ENCODE measurements around the gene EN1. TPM values are rescaled to one million over a fixed set of nuclear protein-coding genes. Genes with fewer than 3 reads are reported as not detected.

EN1 gene
- total RNA-seq, 1 donor from 2014 or later, result not detected

GRCh38 chr2:118856330-118856977 is 9.0 kb upstream of the EN1 start:
- no peak for DNase-seq (ENCODE audit: low read depth in 2 of 2)

DNA sequence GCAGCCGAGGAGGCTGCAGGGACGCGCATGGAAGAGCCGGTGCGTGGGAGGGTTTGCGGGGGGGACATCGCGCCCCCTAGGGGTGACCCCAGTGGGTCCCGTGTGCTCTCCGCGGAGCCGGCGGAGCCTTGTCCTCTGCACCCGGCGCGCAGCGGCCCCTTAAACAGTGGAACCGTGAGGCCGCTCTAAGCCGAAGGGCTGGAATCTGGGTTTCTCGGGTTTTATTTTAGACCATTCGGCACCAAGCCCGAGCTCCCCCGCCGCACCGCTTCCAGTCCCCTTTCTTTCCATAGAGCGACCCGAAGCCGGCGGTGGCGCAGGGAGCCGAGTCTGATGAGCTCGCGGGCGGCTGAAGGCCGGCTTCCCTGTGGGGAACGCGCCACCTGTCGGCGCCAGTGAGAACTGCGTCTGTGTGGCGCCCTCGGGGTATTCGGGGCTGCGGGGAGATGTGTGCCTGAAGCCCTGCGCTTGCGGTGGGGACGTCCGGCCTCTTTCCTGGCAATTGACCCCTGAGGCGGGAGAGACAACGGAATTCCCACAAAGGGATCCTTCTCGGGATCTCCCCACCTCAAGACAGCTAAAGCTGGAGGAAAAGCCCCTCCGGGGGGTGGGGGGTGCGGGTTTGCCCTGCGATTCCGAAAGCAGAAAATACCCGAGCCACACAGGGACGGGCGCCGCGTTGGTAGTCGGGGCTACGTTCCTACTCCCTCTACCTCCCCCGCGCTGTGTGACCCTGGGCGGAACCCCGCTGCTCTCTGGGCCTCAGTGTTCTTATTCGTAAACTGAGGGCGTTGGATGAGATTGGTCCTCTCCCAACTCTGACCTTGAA is 8.2 kb upstream of the EN1 start:
- peak; percentile 36 to 71 for DNase-seq (ENCODE audit: low read depth in 2 of 2)

- no peak for DNase-seq (ENCODE audit: low read depth in 2 of 2)
These were observed 7.3 kb upstream of the EN1 start for GRCh38 chr2:118854507-118855345.

DNA sequence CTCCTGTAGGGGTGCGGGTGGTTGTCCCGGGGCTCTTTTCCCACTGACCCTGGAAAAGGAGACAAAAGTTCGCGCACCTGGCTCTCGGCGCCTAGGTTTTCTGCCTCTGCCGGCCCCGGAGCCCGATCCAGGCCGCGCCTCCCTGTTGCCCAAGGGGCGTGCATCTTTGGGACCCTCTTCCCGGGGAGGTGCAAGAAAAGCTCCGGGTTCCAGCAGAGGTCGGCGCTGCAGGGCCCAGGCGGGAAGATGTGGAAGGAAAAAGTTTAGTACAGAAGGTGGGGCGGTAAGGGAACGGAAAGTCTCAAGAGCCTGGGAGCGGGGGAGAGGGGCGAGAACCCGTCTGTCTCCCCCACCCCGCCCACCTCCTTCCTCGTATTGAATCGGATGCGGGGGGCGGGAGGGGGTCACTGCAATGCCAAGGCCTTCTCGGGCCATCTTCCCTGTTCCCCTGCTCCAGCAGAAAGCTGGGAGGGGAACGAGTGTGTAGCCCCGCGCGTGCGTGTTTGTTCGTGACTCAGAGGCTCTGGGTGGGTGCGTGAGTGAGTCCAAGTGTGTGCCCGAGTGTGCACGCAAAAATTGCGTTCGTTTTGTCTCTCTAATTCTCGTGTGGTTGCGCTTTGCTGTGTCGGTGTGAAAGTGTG is 6.3 kb upstream of the EN1 start:
- DNase-seq (ENCODE audit: low read depth in 2 of 2), result no peak

- DNase-seq (ENCODE audit: low read depth in 2 of 2), result no peak
These were observed 5.7 kb upstream of the EN1 start for GRCh38 chr2:118853129-118853640.

GRCh38 chr2:118852605-118853128 is 5.2 kb upstream of the EN1 start:
- no peak for DNase-seq (ENCODE audit: low read depth in 2 of 2)

GRCh38 chr2:118851650-118852049 is 4.2 kb upstream of the EN1 start:
- no peak for DNase-seq (ENCODE audit: low read depth in 2 of 2)

GRCh38 chr2:118850901-118851415 is 3.5 kb upstream of the EN1 start:
- DNase-seq (ENCODE audit: low read depth in 2 of 2), result no peak

DNA sequence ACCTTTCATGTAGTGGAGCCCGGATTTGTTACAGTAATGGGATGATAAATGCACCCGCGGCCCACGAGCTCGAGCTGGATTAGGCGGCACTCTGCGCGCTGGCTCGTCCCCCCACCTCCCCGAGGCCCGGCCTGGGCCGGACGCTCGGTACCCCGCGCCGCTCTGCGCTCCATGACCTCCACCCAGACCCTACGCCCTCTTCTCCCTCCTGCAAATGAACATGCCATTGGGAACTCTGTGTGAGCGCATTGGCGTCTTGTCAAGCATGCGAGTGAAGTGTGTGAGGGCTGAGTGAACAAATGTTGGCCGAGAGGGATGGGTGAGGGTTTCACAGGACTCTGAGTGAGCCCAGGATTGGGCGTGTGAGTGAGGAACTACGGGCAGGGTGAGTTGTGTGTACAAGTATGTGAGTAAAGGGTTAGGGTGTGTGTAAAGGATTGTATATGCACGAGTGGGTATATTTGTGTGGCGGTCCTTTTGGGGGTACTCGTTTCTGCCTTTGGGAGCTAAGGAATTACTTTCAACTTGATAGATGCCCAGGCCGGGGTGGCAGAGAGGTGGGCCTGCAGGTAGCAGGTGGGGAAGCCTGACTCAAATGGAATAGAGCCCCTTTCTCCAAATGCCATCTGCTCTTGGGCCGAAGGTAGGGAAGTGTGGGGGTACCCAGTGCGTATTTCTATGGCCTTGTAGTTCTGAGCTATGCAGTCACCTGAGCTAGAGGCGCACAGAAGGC is 2.9 kb upstream of the EN1 start:
- DNase-seq (ENCODE audit: low read depth in 2 of 2), result no peak

DNA sequence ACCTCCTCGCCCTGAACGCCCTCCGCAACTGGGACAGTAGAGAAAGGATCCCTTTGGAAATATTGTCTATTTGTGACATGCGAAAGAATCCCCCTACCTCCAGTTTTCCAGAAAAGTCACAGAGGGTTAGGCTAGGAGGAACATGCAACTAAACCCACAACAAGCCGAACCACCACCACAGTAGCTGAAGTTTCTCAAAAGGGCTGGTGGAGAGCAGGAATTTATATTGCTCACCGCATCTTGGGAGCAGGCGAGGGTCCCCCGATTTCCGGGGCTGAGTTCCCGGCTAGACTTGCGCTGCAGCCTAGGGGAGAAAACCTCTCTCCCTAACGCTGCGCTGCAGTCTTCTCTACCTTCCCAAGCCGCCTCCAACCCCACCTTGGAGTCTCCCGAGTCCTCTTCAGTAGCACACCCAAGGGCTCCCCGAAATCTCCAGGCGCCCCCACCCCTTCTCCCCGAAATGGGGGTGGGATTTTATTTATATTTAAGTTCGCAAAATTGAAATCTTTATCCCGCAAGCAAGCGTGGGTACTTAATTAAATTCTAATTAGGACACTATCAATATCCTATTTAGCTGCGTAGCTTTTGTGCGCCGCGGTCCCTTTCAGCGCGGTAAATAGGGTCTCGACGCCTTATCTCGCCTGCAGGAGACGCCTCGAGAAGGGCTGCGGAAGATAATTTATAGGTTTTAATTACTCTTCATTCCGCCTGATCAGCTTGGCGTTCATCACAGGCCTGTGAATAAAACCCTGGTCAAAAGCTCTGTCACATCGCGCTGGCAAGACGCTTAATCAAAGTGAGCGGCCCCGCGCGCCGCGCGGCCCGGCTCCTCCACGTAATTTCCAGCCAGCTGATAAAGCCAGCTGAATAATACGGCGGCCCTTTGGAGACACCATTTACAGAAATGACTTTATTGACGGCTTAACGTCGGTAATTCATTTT is 2.0 kb upstream of the EN1 start:
- DNase-seq (ENCODE audit: low read depth in 2 of 2), result no peak

DNA sequence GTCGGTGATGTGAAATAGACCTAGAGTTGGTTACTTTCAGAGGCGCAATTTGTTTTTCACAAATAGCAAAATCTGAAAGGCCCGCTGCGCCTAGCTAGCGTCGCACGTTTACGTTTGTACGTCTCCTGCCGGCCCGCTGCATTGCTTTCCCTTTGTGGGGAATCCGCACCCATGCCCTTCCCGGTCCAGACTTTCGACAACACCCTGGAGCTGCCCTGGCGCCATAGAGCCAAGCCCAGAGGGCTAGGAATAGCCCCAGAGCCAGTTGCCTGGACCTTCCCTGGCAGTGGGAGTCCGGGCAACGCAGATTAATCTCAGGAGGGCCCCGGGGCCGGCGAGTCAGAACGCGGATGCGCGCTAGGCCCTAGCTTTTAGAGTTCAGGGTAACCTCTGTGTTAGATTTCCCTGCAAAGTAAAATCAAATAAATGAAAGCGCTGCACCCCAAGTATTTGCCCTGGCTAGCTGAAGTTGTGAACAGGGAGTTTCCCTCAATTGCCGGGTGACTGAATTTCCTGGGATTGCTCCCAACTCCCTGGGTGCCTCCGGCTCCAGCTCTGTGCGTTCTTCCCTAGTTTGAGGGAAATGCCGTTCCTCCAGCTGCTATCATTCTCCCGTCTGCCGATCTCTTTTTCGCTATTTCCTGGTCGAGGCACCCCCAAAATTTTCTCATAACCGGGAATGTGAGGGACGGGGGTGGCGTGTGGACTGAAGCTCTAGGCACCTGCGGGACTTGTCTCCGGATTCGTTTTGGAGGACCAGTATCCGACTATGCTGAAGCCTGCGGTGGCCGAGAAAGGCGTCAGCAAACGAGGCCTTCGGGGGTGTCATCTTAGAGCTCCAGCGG is 1.2 kb upstream of the EN1 start:
- DNase-seq (ENCODE audit: low read depth in 2 of 2), result no peak

DNA sequence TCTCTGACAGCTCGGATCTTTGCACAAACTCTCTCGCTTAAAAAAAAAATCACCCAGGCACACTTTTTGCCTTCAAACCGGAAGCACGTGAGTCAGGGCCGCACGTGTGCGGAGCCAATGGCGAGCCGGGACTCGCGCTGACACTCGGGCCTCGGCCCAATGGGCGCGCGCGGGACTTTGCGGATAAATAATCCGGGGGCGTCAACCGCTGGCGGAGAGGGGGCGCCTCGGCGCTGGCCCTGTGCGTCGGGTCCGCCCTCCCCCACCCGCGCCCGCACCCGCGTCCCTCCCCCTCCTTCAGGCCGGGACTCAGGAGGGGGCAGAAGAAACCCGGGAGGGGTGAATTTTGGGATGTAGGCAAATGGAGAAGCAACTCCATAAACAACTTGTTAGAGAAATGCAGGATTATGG is 319 bp upstream of the EN1 start:
- DNase-seq (ENCODE audit: low read depth in 2 of 2), result no peak

DNA sequence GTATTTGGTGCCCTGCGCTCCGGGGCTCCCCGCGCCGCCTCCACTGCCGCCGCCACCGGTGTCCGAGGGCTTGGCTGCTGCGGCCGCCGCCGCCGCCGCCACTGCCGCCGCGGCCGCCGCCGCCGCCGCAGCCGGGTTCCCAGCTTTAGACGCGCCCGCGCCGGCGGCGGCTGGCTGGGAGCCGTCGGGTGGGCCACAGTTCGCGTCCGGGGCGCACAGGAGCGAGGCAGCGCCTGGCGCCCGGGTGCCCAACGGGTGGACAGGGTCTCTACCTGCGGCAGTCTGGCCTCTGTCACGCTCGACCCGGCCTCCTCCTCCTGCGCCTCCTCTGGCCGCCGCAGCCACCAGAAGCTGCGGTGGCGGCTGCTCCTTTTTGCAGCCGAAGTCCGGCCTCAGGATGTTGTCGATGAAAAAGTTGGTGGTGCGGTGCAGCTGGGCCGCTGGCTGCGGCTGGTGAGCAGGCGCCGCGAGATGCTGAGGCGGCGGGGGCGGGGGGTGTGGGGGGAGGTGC is 951 bp downstream of the EN1 start:
- DNase-seq (ENCODE audit: low read depth in 2 of 2), result no peak

DNA sequence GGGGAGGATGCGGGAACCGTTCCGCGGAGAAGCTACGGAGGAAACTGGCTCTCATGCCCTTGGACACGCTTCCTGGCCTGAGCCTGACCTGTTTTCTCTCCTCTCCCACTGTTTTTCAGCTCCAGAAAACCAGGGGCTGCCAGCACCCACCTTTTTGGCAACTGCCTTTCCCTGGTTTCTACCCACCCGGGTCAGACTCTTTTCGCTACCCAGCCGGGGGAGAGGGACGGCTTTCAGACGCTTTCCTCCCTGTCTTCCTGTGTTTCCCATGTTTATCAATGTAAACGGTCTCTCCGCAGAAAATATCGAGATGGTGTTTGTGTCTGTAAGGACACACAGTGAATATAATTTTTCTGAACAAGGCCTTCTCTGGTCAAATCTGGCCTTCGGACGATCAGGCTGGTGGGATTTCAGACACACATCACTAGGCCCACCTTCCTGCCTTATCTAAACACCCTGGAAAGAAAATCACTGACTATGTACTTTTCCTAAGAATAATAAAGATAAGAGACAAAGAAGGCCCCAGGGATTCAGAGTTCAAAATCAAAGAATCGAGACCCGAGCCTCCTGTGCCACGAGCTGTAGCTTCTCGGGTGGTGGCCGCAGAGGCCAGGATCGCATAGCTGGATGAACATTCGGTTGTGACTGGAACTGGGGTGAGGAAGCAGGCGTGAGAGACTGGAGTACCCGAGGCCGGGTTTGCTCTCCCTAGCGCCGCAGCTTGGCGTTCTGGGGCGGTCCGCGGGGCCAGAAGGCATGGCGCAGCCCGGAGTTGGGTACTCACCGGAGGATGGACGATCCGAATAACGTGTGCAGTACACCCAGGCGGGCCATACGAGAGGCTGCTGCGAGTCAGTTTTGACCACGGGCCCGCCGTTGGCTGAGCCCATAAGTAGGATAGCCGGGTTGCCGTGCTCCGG is 1.7 kb downstream of the EN1 start:
- DNase-seq (ENCODE audit: low read depth in 2 of 2), result no peak

DNA sequence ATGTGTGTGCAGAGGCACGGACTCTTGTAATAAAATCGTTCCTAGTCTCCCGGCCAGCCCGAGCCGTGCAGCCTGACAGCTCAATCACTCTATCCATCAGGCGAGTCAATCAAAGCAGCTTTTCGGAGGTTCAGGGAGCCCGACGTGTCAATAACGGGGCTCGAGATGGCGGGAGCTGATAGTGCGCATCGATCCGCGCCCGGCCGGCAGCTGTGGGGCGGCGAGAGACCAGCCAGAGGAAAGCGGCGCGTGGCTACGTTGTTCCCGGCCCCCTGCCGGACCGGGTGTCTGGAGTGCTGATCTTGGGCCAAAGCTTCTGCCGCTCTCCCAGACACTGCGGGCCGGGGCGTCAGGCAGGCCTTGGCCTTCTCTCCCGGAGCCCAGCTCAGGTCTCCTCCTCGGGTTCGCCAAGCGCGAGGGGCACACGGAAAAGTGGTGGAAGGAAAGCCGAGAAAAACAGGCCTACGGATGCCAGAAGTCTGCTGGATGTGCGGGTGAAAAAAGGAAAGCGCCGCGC is 2.4 kb downstream of the EN1 start:
- no peak for DNase-seq (ENCODE audit: low read depth in 2 of 2)

- no peak for DNase-seq (ENCODE audit: low read depth in 2 of 2)
These were observed 3.0 kb downstream of the EN1 start for GRCh38 chr2:118844261-118845004.

Data from dermis microvascular lymphatic vessel endothelial cell (primary cell).